Esophagus squamous epithelium (tissue), 4 donors: ENCODE results near the gene NOSTRIN.

Experiments used
- CTCF ChIP-seq, 6 experiments: fragments of 450-650 bp in 4 of 6; fragments of 200-600 bp in 2 of 6; sonication (generic) in 2 of 6; IDR thresholded peaks; one replicate each; pipeline ENCODE4 v1.5.1; 2016 to 2019; ENCODE audit warnings: antibody characterized with exemption in 6 of 6, mild to moderate bottlenecking in 4 of 6, moderate library complexity in 4 of 6
- POLR2A ChIP-seq, 4 donors: fragments of 450-650 bp; IDR thresholded peaks; one replicate each; pipeline ENCODE4 v1.6.1; 2017; ENCODE audit warnings: antibody characterized with exemption in 4 of 4, mild to moderate bottlenecking in 4 of 4, moderate library complexity in 3 of 4

DNA sequence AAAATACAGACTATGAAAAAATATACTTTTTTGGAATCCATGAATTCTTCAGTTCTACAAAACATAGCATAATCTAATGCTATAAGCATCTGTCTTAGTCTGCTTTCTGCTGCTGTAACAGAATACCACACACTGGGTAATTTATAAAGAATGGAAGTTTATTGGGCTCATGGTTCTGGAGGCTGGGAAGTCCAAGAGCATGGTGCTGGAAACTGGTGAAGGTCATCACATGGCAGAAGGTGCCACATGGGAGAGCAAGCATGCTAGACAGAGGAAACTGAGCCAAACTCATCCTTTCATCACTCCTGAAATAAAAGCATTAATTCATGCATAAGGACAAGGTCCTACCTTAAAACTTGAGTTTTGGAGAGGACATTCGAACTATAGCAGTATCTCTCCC, 26.6 kb upstream of the NOSTRIN start:
- TF ChIP-seq CTCF (IDR thresholded peaks at IDR 0.05) (no peak), POLR2A (IDR thresholded peaks at IDR 0.05) (no peak)
